ENCODE data around the gene CCDC6.

Gene CCDC6

GRCh38 chr10:59844436-59844835 lies 61.9 kb downstream of the CCDC6 start:
- DNase-seq: no peak

DNA sequence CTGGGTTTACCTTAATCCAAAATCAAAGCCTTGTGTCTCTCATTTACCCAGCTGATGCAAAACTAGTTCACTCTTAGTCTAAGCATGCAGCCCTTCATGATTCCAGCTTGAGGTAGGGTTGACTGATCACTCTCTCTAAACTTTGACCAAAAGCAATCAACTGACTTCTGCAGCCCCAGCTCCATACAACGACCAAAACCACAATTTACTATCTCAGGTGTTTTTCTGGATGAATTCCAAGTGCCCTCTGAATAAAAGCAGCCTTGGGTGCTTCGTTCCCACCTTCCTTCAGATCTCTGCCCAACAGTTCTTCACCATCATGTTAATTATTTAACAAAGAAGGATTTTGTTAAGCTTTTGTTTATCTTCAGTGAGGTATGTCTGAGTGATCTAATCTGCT lies 62.6 kb downstream of the CCDC6 start:
- DNase-seq: no peak

GRCh38 chr10:59839576-59839975 lies 66.8 kb downstream of the CCDC6 start:
- no peak for DNase-seq

DNA sequence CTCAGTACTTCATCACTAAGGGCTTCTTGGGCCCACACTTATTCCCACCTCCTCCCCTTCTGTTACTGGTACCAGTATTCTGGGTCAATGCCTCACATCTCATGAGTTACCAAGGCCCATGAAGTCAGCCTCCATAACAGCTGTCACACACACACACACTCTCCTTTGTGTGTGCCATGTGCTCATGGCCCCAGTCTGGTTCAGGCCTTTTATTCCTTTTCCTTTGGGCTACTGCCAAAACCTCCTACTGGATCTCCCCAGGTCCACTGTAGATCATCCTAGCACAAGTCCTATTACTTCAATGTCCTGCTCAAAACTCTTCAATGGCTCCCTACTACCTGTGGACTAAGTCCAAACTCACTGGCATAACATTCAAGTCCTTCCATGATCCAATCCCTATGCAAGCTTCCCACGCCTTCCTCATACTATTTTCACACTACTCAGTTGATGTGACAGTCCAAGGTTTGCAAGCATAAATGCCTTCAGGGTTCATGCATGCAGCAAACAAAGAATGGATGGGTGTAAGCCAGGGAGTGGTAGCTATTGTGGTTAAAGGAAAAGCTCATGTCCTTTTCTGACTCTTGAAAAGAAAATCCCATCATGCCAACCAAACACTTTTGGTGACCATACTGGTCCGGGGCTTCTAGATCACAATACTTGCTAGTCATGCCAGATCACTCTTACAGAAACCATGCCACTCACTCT lies 68.1 kb downstream of the CCDC6 start:
- no peak for DNase-seq

DNA sequence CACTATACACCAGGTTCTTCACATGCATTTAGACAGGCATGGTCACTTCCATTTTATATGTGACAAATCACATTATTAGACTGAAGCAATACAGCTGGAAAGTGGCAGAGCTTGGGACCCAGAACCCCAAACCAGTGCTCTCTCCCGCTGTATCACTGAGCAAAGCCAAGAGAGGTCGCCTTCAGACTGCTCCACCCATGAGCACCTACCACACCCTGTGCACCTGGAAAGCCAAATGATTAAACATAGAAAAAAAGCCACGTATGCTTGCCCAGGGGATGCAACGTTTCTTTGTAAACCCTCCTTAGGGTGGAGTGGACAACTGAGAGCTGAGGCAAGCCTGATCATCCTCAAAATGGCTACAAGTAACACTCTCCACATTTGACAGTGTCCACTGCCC lies 72.5 kb downstream of the CCDC6 start:
- no peak for DNase-seq

GRCh38 chr10:59832506-59832905 lies 73.8 kb downstream of the CCDC6 start:
- no peak for DNase-seq

DNA sequence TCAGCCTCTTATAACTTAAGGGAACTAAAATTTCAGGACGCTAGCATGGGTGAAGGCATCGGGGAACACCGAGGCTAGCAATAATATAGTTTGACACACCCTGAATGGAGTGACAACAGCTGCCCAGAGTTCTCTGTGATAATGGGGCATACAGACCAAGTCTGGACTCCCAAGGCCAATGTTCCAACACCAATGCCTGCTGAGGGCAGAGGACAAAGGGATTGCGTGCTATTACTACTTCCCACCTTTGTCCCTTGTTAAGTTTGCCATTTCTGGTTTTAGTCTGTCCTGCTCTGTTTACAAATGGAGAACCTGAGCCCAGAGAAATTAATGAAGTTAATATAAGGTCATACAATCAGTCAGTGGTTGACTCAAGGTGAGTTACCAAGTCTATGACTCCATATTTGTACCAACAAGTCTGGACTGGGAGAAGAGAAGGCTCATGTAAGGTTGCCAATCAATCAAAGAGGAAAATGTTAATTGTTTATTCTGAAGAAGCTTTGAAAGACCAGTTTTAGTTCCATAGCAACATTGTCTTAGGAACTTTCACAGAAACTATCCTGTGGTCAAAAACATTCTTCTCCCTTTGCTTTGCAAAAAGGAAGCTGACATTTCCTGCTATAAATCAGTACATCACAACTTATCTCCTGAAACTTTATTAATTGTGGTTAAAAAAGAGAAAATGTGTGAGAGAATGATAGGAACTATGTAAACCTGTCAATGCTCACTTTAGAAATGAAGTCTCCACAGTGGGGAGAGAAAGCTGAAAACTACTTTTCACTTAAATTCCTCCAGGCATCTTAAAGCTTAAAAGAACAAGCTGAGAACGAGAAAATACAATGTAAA lies 74.5 kb downstream of the CCDC6 start:
- no peak for DNase-seq

- peak; percentile 34 for DNase-seq
These were observed 75.6 kb downstream of the CCDC6 start for GRCh38 chr10:59830601-59831259.

- DNase-seq: peak; percentile 64
These were observed 76.8 kb downstream of the CCDC6 start for GRCh38 chr10:59829601-59830000.

DNA sequence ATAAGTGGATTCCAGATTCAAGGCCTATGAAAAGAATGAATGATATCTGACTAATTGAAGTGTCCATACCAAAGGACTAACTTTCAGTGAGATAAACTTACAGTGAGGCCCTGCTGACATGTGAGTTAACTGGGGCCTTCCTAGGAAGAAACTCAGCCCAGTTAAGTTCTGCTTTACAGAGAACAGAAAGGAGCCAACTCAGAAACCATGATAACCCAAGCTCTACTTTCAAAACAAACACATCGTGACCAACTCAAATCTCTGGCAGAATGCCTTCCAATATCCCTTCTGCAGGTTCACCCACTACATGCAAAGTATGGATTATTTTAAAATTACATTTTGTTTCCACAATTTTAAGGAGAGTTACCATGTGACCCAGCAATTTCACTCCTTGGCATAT lies 77.3 kb downstream of the CCDC6 start:
- DNase-seq: no peak

DNA sequence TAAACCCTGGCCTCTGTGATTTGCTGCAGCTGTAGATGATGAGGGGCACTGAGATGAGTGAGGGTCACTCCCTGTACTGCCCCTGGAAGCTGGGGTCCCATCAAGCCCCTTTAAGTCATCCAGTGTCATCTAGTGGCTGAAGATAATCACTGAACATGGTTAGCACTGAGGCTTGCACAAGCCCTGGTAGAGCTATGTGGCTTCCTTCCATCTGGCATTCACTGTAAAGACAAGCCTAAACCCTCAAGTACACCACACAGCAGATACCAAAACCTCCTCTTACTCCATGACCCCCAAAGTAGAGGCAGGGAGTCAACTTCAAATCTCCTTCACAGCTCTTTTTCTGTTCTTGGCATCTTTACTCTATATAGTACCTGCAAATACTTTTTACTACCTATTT lies 80.4 kb downstream of the CCDC6 start:
- DNase-seq: no peak

GRCh38 chr10:59823751-59824150 lies 82.6 kb downstream of the CCDC6 start:
- DNase-seq: no peak

DNA sequence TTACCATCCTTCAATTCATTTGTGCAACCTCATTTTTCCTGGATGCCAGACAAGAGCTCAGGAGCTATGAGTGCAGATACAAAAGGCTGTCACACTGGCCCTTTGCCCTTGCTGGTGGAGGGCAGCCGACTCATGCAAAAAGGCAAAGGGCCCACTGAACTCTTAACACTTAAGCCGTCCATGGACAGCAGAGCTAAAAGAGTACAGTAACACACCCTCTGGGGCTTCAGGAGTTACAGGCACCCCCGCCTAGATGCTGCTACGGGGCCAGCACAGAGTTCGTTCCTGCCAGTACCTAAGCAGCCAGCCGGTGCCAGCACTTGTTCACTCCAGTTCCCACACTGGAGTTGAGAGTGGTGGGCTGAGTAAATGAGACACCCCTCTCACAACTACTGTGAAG lies 83.2 kb downstream of the CCDC6 start:
- no peak for DNase-seq

- DNase-seq: no peak
These were observed 85.9 kb downstream of the CCDC6 start for GRCh38 chr10:59820471-59820870.

DNA sequence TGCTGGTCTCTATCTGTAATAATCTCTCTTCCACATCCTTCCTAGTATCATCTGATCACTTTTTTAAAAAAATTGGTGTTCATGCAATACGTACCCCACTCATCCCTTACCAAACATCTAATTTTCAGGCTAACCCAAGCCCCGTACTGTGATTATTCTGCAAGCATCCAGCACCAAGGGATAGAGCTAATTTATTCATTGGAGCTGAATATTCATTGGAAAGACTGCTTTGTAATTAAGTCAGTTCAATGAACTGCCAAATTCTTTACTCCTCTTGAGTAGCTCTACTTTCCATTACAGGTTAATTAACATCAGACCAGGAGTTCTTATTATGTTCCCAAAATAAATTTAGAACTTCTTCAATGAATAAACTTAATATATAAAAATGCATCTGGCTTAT lies 86.7 kb downstream of the CCDC6 start:
- no peak for DNase-seq

- no peak for DNase-seq
These were observed 87.1 kb downstream of the CCDC6 start for GRCh38 chr10:59819265-59819664.

DNA sequence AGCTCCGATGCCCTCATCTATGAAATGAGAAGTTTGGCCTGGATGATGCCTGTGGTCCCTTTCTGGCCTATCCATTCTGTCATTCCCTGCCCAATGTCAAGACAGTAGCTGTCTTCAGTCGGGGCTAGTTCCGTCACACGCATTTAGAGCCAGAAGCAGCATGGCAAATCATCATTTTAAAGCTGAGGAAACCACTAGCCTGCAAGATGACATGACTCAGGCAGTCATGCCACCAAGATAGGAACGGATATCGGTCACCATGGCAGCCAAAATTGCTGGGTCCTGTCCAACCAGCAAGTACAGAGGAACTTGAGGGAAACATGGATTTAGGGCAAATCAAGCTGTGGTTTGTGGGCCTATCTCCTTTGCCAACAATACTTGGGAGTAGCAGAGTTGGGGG lies 88.6 kb downstream of the CCDC6 start:
- no peak for DNase-seq

DNA sequence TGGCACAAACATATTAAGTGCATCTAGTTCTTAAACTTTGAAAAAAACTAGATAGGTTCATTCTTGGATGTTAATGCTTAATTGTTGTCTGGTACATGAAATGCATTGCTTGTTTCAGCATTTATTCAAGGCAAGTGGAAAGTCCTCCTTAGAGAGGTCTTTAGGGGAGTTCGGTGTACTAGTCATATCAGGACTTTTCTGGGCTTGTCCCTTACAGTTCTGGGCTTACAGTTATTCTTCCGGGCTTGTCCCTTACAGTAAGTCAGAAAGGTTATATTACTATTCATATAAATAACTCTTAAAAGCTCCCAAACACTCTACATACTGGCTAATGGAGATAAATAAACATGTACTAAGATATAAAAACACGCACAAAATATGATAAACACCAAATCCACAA lies 91.5 kb downstream of the CCDC6 start:
- no peak for DNase-seq

DNA sequence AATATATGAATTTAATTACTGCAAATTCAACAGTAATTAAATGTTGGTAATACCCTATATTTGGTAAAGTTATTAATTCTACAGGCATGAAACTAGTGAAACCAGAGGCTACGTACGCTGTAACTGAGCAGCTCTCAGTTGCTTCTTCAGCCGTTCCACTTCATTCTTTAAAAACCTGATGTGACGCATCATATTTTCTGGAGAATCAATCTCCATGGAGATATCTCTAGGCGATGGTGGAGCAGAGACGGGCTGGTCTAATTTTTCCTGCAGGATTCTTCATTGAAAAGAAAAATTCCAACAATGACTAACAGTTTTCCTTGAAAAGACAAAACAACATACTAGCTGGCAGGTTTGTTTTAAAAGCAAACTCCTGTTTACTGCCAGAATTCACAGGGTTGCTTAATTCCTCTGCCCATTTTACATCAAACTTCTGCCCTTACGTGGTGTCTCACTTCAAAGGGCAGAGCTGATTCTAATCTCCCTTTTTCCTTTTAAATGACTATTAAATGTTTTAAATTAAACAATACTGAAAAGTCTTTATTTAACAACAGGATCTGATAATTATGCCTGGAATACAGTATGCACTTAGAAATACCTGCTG lies 93.7 kb downstream of the CCDC6 start:
- no peak for DNase-seq

- DNase-seq: no peak
These were observed 96.7 kb downstream of the CCDC6 start for GRCh38 chr10:59809644-59809974.

- DNase-seq: peak; percentile 85
These were observed 97.3 kb downstream of the CCDC6 start for GRCh38 chr10:59808896-59809643.

DNA sequence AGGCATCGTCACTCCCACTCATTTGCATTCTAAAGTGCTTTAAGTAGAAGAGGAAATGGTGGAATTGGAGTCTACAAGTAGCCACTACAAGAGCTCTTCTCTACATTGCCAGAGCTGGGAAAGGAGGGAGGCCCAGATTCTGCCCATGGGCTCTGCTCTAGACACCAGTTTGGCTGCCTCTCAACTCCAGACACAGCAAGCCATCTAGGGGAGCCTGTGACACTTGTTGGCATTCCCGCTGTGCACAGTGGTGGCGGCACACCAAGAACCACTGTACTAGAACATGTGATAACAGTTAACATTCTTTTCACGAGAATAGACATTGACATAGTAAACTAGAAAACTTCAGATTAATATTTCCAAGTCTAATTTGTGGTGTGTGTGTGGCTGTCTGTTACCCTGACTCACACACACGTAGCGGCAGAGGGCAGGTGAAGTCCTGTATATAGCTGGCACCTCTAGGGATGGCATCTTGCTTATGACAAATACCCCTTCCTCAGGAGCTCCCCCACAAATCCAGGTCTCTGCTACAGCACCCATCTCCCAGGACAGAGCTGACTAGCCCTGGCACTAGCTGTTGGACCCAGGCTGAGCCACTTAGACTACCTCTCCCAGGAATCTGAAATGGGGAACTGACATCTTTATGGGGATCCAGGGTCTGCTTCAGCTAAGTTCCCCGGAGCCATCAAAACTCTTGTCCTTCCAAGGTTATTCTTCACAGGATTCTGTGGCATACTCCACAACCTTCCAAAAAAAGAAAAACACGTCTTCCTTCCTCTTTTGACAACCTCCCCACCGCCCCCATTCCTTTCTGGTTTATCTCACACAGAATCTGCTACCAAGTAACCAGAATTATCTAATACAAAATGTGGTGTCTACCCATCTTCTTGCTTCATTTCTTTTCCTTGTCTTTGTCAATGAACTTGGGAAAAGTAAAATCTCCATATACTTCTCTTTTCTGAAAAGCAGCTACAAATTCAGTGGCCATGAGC lies 98.4 kb downstream of the CCDC6 start:
- no peak for DNase-seq
